NCI-H69 (cell line): ENCODE measurements around the gene PGM5.
"Not testable (repeated sequence)": the region's sequence is repeated elsewhere in the genome, so short reads cannot be mapped to it uniquely, and the experiment has no call there.

Experiments used
- DNase-seq: peaks from one replicate; lab custom pipeline; 2025; lab: John Stamatoyannopoulos, UW

The PGM5 gene

GRCh38 chr9:68377723-68378122, 21.3 kb downstream of the PGM5 start:
- not testable (repeated sequence) for DNase-seq

- not testable (repeated sequence) for DNase-seq
Measured at GRCh38 chr9:68383894-68384293, 27.5 kb downstream of the PGM5 start.

- not testable (repeated sequence) for DNase-seq
Measured at GRCh38 chr9:68389558-68389957, 33.1 kb downstream of the PGM5 start.

GRCh38 chr9:68390737-68391136, 34.3 kb downstream of the PGM5 start:
- not testable (repeated sequence) for DNase-seq

GRCh38 chr9:68396411-68397094, 40.1 kb downstream of the PGM5 start:
- not testable (repeated sequence) for DNase-seq

- not testable (repeated sequence) for DNase-seq
Measured at GRCh38 chr9:68397095-68397423, 40.6 kb downstream of the PGM5 start.

GRCh38 chr9:68397796-68398195, 41.4 kb downstream of the PGM5 start:
- DNase-seq, result not testable (repeated sequence)

- not testable (repeated sequence) for DNase-seq
Measured at GRCh38 chr9:68398324-68398723, 41.9 kb downstream of the PGM5 start.

GRCh38 chr9:68404421-68405185, 48.2 kb downstream of the PGM5 start:
- not testable (repeated sequence) for DNase-seq

- not testable (repeated sequence) for DNase-seq
Measured at GRCh38 chr9:68411865-68412264, 55.5 kb downstream of the PGM5 start.

GRCh38 chr9:68412754-68413153, 56.3 kb downstream of the PGM5 start:
- DNase-seq, result not testable (repeated sequence)

- DNase-seq, result not testable (repeated sequence)
Measured at GRCh38 chr9:68415065-68415464, 58.7 kb downstream of the PGM5 start.

- peak; percentile 52 for DNase-seq
Measured at GRCh38 chr9:68416936-68417564, 60.6 kb downstream of the PGM5 start.

GRCh38 chr9:68417762-68418161, 61.4 kb downstream of the PGM5 start:
- no peak for DNase-seq

GRCh38 chr9:68418259-68418845, 61.9 kb downstream of the PGM5 start:
- no peak for DNase-seq

GRCh38 chr9:68419901-68420300, 63.5 kb downstream of the PGM5 start:
- no peak for DNase-seq

- no peak for DNase-seq
Measured at GRCh38 chr9:68426755-68427154, 70.3 kb downstream of the PGM5 start.

GRCh38 chr9:68427216-68427977, 71.0 kb downstream of the PGM5 start:
- DNase-seq, result no peak

GRCh38 chr9:68428481-68428880, 72.1 kb downstream of the PGM5 start:
- DNase-seq, result no peak

GRCh38 chr9:68429631-68430030, 73.2 kb downstream of the PGM5 start:
- DNase-seq, result no peak

- DNase-seq, result no peak
Measured at GRCh38 chr9:68431307-68431706, 74.9 kb downstream of the PGM5 start.
